WTC11 (cell line): ENCODE measurements around the gene TRIM45. TPM values are rescaled to one million over a fixed set of nuclear protein-coding genes. Genes with fewer than 3 reads are reported as not detected.

Experiments used
- ATAC-seq: fragments of 200-7000 bp; cut with Tn5 transposase; 2 replicates; pipeline ENCODE4 v1.10.0; 2021; ENCODE audit warnings: mild to moderate bottlenecking, moderate library complexity
- CTCF ChIA-PET: fragments of 300-600 bp; sonication (Branson Sonifier 250); formaldehyde crosslinking; loops from one replicate; lab custom pipeline; 2021; ENCODE audit warnings: antibody characterized with exemption; lab: Charles Lee
- POLR2A ChIA-PET: fragments of 350-600 bp; sonication (Branson Sonifier 250); formaldehyde crosslinking; loops from one replicate; lab custom pipeline; 2021; ENCODE audit warnings: antibody characterized with exemption; lab: Charles Lee
- DNase-seq: peaks from one replicate; pipeline ENCODE4 v3.0.0; 2021; ENCODE audit warnings: low spot score
- H3K27ac Mint-ChIP-seq: 2 replicates; pipeline ENCODE4 v1.8.0; 2021; ENCODE audit warnings: mixed read lengths
- H3K27me3 Mint-ChIP-seq: 2 replicates; pipeline ENCODE4 v1.8.0; 2021; ENCODE audit warnings: low read depth, mild to moderate bottlenecking, moderate library complexity, mixed read lengths
- H3K36me3 Mint-ChIP-seq: 2 replicates; pipeline ENCODE4 v1.8.0; 2021; ENCODE audit warnings: mixed read lengths
- H3K4me1 Mint-ChIP-seq: 2 replicates; pipeline ENCODE4 v1.8.0; 2022; ENCODE audit warnings: mixed read lengths
- H3K4me3 Mint-ChIP-seq: 2 replicates; pipeline ENCODE4 v1.8.0; 2021; ENCODE audit warnings: mild to moderate bottlenecking, moderate library complexity, mixed read lengths
- H3K9me3 Mint-ChIP-seq: 2 replicates; pipeline ENCODE4 v1.8.0; 2021; ENCODE audit warnings: mixed read lengths
- CREM ChIP-seq: sonication (generic); formaldehyde crosslinking; IDR thresholded peaks from 2 replicates; pipeline ENCODE4 v1.8.1; 2022; ENCODE audit warnings: mild to moderate bottlenecking, missing genetic modification reagents, moderate library complexity
- ESRRA ChIP-seq: sonication (generic); formaldehyde crosslinking; IDR thresholded peaks from 2 replicates; pipeline ENCODE4 v1.8.1; 2022; ENCODE audit warnings: mild to moderate bottlenecking, missing genetic modification reagents, borderline replicate concordance
- FOXJ3 ChIP-seq: sonication (generic); formaldehyde crosslinking; IDR thresholded peaks from 2 replicates; pipeline ENCODE4 v1.9.0; 2021; ENCODE audit warnings: missing genetic modification reagents, mild to moderate bottlenecking, borderline replicate concordance
- GABPB1 ChIP-seq: sonication (generic); formaldehyde crosslinking; IDR thresholded peaks from 2 replicates; pipeline ENCODE4 v1.8.1; 2023; ENCODE audit warnings: mild to moderate bottlenecking, missing genetic modification reagents
- NFATC4 ChIP-seq: fragments of 250-450 bp; sonication (Bioruptor Pico); IDR thresholded peaks from 2 replicates; pipeline ENCODE4 v1.9.0; 2021; ENCODE audit warnings: mild to moderate bottlenecking
- NR1H2 ChIP-seq: sonication (generic); formaldehyde crosslinking; IDR thresholded peaks from 2 replicates; pipeline ENCODE4 v1.9.0; 2021; ENCODE audit warnings: mild to moderate bottlenecking, moderate library complexity, missing genetic modification reagents
- NR3C1 ChIP-seq: sonication (generic); formaldehyde crosslinking; conservative IDR thresholded peaks from 2 replicates; pipeline ENCODE4 v1.8.1; 2023; ENCODE audit warnings: low read depth, mild to moderate bottlenecking, missing genetic modification reagents
- RELA ChIP-seq: sonication (generic); formaldehyde crosslinking; IDR thresholded peaks from 2 replicates; pipeline ENCODE4 v1.8.1; 2022; ENCODE audit warnings: missing genetic modification reagents, mild to moderate bottlenecking, borderline replicate concordance
- SMAD4 ChIP-seq: sonication (generic); formaldehyde crosslinking; IDR thresholded peaks from 2 replicates; pipeline ENCODE4 v1.8.0; 2022; ENCODE audit warnings: mild to moderate bottlenecking, missing genetic modification reagents
- ZNF121 ChIP-seq: sonication (generic); formaldehyde crosslinking; IDR thresholded peaks from 2 replicates; pipeline ENCODE4 v1.8.0; 2023; ENCODE audit warnings: missing genetic modification reagents
- total RNA-seq: library from RNA; stranded (reverse); gene quantifications from 3 replicates; pipeline ENCODE4 v1.2.3, GENCODE V29; 2021
- TF ChIP-seq, protein P1 (sequence below): fragments of 250-450 bp; sonication (Bioruptor Pico); IDR thresholded peaks from 2 replicates; pipeline ENCODE4 v1.9.0; 2021; ENCODE audit warnings: mild to moderate bottlenecking, borderline replicate concordance
- TF ChIP-seq, protein P2 (sequence below): fragments of 250-450 bp; sonication (Bioruptor Pico); IDR thresholded peaks from 2 replicates; pipeline ENCODE4 v1.9.0; 2021; ENCODE audit warnings: mild to moderate bottlenecking
- TF ChIP-seq, protein P3 (sequence below): sonication (generic); formaldehyde crosslinking; IDR thresholded peaks from 2 replicates; pipeline ENCODE4 v1.8.1; 2023; ENCODE audit warnings: mild to moderate bottlenecking, missing genetic modification reagents, moderate library complexity
- TF ChIP-seq, protein P4 (sequence below): sonication (generic); formaldehyde crosslinking; IDR thresholded peaks from 2 replicates; pipeline ENCODE4 v1.8.1; 2023; ENCODE audit warnings: mild to moderate bottlenecking, moderate library complexity, missing genetic modification reagents
- TF ChIP-seq, protein P5 (sequence below): sonication (generic); formaldehyde crosslinking; IDR thresholded peaks from 2 replicates; pipeline ENCODE4 v1.8.0; 2022; ENCODE audit warnings: mild to moderate bottlenecking, missing genetic modification reagents
- TF ChIP-seq, protein P6 (sequence below): sonication (generic); formaldehyde crosslinking; IDR thresholded peaks from 2 replicates; pipeline ENCODE4 v1.8.1; 2022; ENCODE audit warnings: missing genetic modification reagents, borderline replicate concordance
- TF ChIP-seq, protein P7 (sequence below): fragments of 250-450 bp; sonication (Bioruptor Pico); conservative IDR thresholded peaks from 2 replicates; pipeline ENCODE4 v1.9.0; 2021; ENCODE audit warnings: mild to moderate bottlenecking
- TF ChIP-seq, protein P8 (sequence below): sonication (generic); formaldehyde crosslinking; IDR thresholded peaks from 2 replicates; pipeline ENCODE4 v1.8.1; 2023; ENCODE audit warnings: mild to moderate bottlenecking, missing genetic modification reagents, moderate library complexity

Gene TRIM45
- total RNA-seq, 1 experiment from 2014 or later, result 11.8 TPM

DNA sequence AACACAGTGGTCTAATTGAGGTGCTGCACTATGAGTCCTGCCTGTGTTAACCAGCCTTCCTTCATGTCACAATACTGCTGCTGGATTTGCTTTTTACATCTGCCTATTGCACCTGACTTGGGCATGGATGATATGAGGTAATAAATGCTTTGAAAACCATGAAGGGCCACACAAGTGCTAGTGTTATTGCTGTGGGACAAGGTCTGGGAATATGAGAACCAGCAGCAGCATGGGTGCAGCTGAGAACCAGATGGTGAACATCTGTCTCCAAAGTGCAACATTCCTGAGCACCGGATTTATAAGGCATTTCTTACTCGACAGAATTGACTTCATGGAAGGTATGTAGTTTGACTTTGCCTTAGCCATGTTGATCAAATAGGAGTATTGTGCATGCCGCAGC lies 16.6 kb downstream of the TRIM45 start:
- no peak for ATAC-seq
- Mint-ChIP-seq H3K27ac (no peak overlapping the region), H3K27me3 (no peaks in the 10 kb centered on the region), H3K9me3 (peaks cover 4% of the 10 kb centered on the region; the same call in 1 of the 2 replicates), H3K36me3 (peaks cover 82% of the 10 kb centered on the region), H3K4me1 (no peaks in the 10 kb centered on the region), H3K4me3 (no peak overlapping the region)
- no peak for DNase-seq
- POLR2A ChIA-PET, result no interaction called here
- TF ChIP-seq ZNF121 (CRISPR knock-in tag) (no peak), CREM (CRISPR knock-in tag) (no peak), ESRRA (CRISPR knock-in tag) (no peak), RELA (CRISPR knock-in tag) (no peak), SMAD4 (CRISPR knock-in tag) (no peak), NR3C1 (CRISPR knock-in tag) (no peak), NFATC4 (no peak), GABPB1 (CRISPR knock-in tag) (no peak), NR1H2 (no peak), FOXJ3 (no peak)
- TF ChIP-seq, protein P1, sequence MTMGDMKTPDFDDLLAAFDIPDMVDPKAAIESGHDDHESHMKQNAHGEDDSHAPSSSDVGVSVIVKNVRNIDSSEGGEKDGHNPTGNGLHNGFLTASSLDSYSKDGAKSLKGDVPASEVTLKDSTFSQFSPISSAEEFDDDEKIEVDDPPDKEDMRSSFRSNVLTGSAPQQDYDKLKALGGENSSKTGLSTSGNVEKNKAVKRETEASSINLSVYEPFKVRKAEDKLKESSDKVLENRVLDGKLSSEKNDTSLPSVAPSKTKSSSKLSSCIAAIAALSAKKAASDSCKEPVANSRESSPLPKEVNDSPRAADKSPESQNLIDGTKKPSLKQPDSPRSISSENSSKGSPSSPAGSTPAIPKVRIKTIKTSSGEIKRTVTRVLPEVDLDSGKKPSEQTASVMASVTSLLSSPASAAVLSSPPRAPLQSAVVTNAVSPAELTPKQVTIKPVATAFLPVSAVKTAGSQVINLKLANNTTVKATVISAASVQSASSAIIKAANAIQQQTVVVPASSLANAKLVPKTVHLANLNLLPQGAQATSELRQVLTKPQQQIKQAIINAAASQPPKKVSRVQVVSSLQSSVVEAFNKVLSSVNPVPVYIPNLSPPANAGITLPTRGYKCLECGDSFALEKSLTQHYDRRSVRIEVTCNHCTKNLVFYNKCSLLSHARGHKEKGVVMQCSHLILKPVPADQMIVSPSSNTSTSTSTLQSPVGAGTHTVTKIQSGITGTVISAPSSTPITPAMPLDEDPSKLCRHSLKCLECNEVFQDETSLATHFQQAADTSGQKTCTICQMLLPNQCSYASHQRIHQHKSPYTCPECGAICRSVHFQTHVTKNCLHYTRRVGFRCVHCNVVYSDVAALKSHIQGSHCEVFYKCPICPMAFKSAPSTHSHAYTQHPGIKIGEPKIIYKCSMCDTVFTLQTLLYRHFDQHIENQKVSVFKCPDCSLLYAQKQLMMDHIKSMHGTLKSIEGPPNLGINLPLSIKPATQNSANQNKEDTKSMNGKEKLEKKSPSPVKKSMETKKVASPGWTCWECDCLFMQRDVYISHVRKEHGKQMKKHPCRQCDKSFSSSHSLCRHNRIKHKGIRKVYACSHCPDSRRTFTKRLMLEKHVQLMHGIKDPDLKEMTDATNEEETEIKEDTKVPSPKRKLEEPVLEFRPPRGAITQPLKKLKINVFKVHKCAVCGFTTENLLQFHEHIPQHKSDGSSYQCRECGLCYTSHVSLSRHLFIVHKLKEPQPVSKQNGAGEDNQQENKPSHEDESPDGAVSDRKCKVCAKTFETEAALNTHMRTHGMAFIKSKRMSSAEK (CRISPR knock-in tag), result no peak
- TF ChIP-seq, protein P2, sequence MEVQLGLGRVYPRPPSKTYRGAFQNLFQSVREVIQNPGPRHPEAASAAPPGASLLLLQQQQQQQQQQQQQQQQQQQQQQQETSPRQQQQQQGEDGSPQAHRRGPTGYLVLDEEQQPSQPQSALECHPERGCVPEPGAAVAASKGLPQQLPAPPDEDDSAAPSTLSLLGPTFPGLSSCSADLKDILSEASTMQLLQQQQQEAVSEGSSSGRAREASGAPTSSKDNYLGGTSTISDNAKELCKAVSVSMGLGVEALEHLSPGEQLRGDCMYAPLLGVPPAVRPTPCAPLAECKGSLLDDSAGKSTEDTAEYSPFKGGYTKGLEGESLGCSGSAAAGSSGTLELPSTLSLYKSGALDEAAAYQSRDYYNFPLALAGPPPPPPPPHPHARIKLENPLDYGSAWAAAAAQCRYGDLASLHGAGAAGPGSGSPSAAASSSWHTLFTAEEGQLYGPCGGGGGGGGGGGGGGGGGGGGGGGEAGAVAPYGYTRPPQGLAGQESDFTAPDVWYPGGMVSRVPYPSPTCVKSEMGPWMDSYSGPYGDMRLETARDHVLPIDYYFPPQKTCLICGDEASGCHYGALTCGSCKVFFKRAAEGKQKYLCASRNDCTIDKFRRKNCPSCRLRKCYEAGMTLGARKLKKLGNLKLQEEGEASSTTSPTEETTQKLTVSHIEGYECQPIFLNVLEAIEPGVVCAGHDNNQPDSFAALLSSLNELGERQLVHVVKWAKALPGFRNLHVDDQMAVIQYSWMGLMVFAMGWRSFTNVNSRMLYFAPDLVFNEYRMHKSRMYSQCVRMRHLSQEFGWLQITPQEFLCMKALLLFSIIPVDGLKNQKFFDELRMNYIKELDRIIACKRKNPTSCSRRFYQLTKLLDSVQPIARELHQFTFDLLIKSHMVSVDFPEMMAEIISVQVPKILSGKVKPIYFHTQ (CRISPR knock-in tag), result no peak
- TF ChIP-seq, protein P3, sequence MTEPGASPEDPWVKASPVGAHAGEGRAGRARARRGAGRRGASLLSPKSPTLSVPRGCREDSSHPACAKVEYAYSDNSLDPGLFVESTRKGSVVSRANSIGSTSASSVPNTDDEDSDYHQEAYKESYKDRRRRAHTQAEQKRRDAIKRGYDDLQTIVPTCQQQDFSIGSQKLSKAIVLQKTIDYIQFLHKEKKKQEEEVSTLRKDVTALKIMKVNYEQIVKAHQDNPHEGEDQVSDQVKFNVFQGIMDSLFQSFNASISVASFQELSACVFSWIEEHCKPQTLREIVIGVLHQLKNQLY (CRISPR knock-in tag), result no peak
- TF ChIP-seq, protein P4, sequence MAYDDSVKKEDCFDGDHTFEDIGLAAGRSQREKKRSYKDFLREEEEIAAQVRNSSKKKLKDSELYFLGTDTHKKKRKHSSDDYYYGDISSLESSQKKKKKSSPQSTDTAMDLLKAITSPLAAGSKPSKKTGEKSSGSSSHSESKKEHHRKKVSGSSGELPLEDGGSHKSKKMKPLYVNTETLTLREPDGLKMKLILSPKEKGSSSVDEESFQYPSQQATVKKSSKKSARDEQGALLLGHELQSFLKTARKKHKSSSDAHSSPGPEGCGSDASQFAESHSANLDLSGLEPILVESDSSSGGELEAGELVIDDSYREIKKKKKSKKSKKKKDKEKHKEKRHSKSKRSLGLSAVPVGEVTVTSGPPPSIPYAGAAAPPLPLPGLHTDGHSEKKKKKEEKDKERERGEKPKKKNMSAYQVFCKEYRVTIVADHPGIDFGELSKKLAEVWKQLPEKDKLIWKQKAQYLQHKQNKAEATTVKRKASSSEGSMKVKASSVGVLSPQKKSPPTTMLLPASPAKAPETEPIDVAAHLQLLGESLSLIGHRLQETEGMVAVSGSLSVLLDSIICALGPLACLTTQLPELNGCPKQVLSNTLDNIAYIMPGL (CRISPR knock-in tag), result no peak
- TF ChIP-seq, protein P5, sequence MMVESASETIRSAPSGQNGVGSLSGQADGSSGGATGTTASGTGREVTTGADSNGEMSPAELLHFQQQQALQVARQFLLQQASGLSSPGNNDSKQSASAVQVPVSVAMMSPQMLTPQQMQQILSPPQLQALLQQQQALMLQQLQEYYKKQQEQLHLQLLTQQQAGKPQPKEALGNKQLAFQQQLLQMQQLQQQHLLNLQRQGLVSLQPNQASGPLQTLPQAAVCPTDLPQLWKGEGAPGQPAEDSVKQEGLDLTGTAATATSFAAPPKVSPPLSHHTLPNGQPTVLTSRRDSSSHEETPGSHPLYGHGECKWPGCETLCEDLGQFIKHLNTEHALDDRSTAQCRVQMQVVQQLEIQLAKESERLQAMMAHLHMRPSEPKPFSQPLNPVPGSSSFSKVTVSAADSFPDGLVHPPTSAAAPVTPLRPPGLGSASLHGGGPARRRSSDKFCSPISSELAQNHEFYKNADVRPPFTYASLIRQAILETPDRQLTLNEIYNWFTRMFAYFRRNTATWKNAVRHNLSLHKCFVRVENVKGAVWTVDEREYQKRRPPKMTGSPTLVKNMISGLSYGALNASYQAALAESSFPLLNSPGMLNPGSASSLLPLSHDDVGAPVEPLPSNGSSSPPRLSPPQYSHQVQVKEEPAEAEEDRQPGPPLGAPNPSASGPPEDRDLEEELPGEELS, result no peak
- TF ChIP-seq, protein P6, sequence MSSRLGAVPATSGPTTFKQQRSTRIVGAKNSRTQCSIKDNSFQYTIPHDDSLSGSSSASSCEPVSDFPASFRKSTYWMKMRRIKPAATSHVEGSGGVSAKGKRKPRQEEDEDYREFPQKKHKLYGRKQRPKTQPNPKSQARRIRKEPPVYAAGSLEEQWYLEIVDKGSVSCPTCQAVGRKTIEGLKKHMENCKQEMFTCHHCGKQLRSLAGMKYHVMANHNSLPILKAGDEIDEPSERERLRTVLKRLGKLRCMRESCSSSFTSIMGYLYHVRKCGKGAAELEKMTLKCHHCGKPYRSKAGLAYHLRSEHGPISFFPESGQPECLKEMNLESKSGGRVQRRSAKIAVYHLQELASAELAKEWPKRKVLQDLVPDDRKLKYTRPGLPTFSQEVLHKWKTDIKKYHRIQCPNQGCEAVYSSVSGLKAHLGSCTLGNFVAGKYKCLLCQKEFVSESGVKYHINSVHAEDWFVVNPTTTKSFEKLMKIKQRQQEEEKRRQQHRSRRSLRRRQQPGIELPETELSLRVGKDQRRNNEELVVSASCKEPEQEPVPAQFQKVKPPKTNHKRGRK (CRISPR knock-in tag), result no peak
- TF ChIP-seq, protein P7, sequence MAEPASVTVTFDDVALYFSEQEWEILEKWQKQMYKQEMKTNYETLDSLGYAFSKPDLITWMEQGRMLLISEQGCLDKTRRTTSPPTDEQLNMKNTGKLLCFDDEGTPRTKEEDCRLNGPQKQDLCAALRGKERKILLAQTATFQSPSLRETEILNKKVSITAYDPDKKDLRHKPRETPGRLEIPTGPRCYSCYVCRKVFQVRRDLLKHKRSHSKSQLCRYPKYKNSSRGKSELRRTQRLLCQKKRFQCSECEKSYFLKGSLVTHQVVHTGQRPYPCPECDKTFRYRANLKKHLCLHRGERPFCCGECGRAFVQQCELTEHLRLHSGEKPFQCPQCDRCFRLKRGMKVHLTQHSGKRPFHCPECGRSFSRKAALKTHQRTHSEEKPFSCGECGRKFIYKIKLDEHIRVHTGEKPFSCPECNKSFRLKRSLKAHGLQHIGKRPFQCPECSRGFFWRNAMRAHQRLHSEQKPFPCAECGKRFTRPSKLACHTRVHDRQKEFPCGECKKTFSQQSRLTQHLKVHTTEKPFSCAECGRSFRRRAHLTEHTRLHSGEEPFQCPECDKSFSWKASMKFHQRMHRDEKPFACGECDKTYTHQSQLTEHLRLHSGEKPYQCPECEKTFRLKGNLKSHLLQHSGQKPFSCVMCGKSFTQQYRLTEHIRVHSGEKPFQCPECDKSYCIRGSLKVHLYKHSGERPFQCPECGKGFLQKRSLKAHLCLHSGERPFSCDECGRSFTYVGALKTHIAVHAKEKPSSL (CRISPR knock-in tag), result no peak
- TF ChIP-seq, protein P8, sequence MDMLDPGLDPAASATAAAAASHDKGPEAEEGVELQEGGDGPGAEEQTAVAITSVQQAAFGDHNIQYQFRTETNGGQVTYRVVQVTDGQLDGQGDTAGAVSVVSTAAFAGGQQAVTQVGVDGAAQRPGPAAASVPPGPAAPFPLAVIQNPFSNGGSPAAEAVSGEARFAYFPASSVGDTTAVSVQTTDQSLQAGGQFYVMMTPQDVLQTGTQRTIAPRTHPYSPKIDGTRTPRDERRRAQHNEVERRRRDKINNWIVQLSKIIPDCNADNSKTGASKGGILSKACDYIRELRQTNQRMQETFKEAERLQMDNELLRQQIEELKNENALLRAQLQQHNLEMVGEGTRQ (CRISPR knock-in tag), result no peak
- CTCF ChIA-PET, result interaction anchor here (1.5 kb wide), 1 partner anchor 11 kb away, joined by 3 read pairs; no protein-coding TSS in a partner anchor
